Measurements from ENCODE around the gene ZNF548. TPM values are rescaled to one million over a fixed set of nuclear protein-coding genes. Genes with fewer than 3 reads are reported as not detected.
"Not testable (repeated sequence)": the region's sequence is repeated elsewhere in the genome, so short reads cannot be mapped to it uniquely, and the experiment has no call there.

ZNF548 gene
- total RNA-seq, 4 donors from 2014 or later: 20.3 to 29.3 (median 23.5) TPM

- peak overlapping the region; percentile 41 for H3K4me3 ChIP-seq (ENCODE audit: low read depth, poor library complexity, severe bottlenecking)
- WGBS, 2 donors: 0 to 1% methylated on average over 11 to 14 of the region's 18 CpGs
- intact Hi-C loops (cut with DNase I; ENCODE audit: low total_unique reads): no loop called here
- TF ChIP-seq CTCF (IDR thresholded peaks at IDR 0.05): no peak
- no peak for TF ChIP-seq POLR2A (IDR thresholded peaks at IDR 0.05)
- DNase-seq (ENCODE audit: low spot score in 2 of 2): no peak
Measured at GRCh38 chr19:57363688-57364181, 25.9 kb upstream of the ZNF548 start.

GRCh38 chr19:57366776-57367175 is 22.9 kb upstream of the ZNF548 start:
- no peak overlapping the region for H3K4me3 ChIP-seq (ENCODE audit: low read depth, poor library complexity, severe bottlenecking)
- WGBS, 2 donors: 79 to 97% methylated on average over 2 of the region's 2 CpGs
- no peak for TF ChIP-seq CTCF (IDR thresholded peaks at IDR 0.05)
- TF ChIP-seq POLR2A (IDR thresholded peaks at IDR 0.05): no peak
- no peak for DNase-seq (ENCODE audit: low spot score in 2 of 2)
- intact Hi-C loops (cut with DNase I; ENCODE audit: low total_unique reads): no loop called here

GRCh38 chr19:57374179-57374578 is 15.5 kb upstream of the ZNF548 start:
- TF ChIP-seq CTCF (IDR thresholded peaks at IDR 0.05): no peak
- TF ChIP-seq POLR2A (IDR thresholded peaks at IDR 0.05): no peak
- intact Hi-C loops (cut with DNase I; ENCODE audit: low total_unique reads): no loop called here
- no peak overlapping the region for H3K4me3 ChIP-seq (ENCODE audit: low read depth, poor library complexity, severe bottlenecking)
- peak in 1 of 2 donors; percentile 34 for DNase-seq (ENCODE audit: low spot score in 2 of 2)
- 98% methylated on average over 6 of the region's 6 CpGs for WGBS, 2 donors

GRCh38 chr19:57374647-57375046 is 15.0 kb upstream of the ZNF548 start:
- intact Hi-C loops (cut with DNase I; ENCODE audit: low total_unique reads); DNase-seq (ENCODE audit: low spot score in 2 of 2); H3K4me3 ChIP-seq (ENCODE audit: low read depth, poor library complexity, severe bottlenecking): not testable (repeated sequence)
- 89 to 93% methylated on average over 2 of the region's 2 CpGs for WGBS, 2 donors

- TF ChIP-seq POLR2A (IDR thresholded peaks at IDR 0.05) (no peak), CTCF (IDR thresholded peaks at IDR 0.05) (no peak)
- intact Hi-C loops (cut with DNase I; ENCODE audit: low total_unique reads): no loop called here
- WGBS, 2 donors: 72 to 77% methylated on average over 6 of the region's 6 CpGs
- H3K4me3 ChIP-seq (ENCODE audit: low read depth, poor library complexity, severe bottlenecking): no peak overlapping the region
- peak in 1 of 2 donors; percentile 15 for DNase-seq (ENCODE audit: low spot score in 2 of 2)
Measured at GRCh38 chr19:57376151-57376550, 13.5 kb upstream of the ZNF548 start.

GRCh38 chr19:57377498-57378146 is 12.0 kb upstream of the ZNF548 start:
- intact Hi-C loops (cut with DNase I; ENCODE audit: low total_unique reads): no loop called here
- no peak for DNase-seq (ENCODE audit: low spot score in 2 of 2)
- H3K4me3 ChIP-seq (ENCODE audit: low read depth, poor library complexity, severe bottlenecking): no peak overlapping the region
- no peak for TF ChIP-seq POLR2A (IDR thresholded peaks at IDR 0.05)
- 96 to 99% methylated on average over 3 of the region's 3 CpGs for WGBS, 2 donors

GRCh38 chr19:57380923-57381322 is 8.7 kb upstream of the ZNF548 start:
- intact Hi-C loops (cut with DNase I; ENCODE audit: low total_unique reads): no loop called here
- TF ChIP-seq CTCF (IDR thresholded peaks at IDR 0.05) (no peak), POLR2A (IDR thresholded peaks at IDR 0.05) (no peak)
- no peak for DNase-seq (ENCODE audit: low spot score in 2 of 2)
- no peak overlapping the region for H3K4me3 ChIP-seq (ENCODE audit: low read depth, poor library complexity, severe bottlenecking)
